Activated naive CD4-positive, alpha-beta T cell treated with anti-CD3 and anti-CD28 coated beads, Interleukin-2, amount 50 U/mL, for 72 hours (primary cell): ENCODE results near the gene BBIP1. TPM values are rescaled to one million over a fixed set of nuclear protein-coding genes. Genes with fewer than 3 reads are reported as not detected.
"Not testable (repeated sequence)": the region's sequence is repeated elsewhere in the genome, so short reads cannot be mapped to it uniquely, and the experiment has no call there.

ENCODE experiments used
- ATAC-seq, 2 donors: fragments of 150-1000 bp; cut with Tn5 transposase; 2 replicates each; pipeline ENCODE4 v1.10.0; 2021; ENCODE audit warnings: mild to moderate bottlenecking in 2 of 2, moderate library complexity in 2 of 2
- DNase-seq, 2 donors: peaks; one replicate each; pipeline ENCODE4 v3.0.0; 2021 to 2022; ENCODE audit warnings: low spot score in 2 of 2
- H3K27ac Mint-ChIP-seq, 2 donors: one replicate each; pipeline ENCODE4 v1.8.0; 2022; ENCODE audit warnings: mild to moderate bottlenecking in 2 of 2, mixed read lengths in 2 of 2
- H3K36me3 Mint-ChIP-seq, 2 donors: one replicate each; pipeline ENCODE4 v1.8.0; 2022; ENCODE audit warnings: mixed read lengths in 2 of 2
- H3K9me3 Mint-ChIP-seq, 2 donors: one replicate each; pipeline ENCODE4 v1.8.0; 2022; ENCODE audit warnings: mixed read lengths in 2 of 2
- total RNA-seq, 2 donors: library from RNA; stranded (reverse); gene quantifications; one replicate each; pipeline ENCODE4 v1.2.3, GENCODE V29; 2022

Gene BBIP1
- total RNA-seq, 2 donors from 2014 or later: 32.1 to 51.8 TPM

- peak overlapping the region; percentile 13 to 93 for H3K27ac Mint-ChIP-seq
- H3K36me3 Mint-ChIP-seq: peaks cover 15 to 22% of the 10 kb centered on the region in 2 donors
- DNase-seq (no peak), ATAC-seq (no peak)
- peaks cover 0 to 9% of the 10 kb centered on the region in 2 donors for H3K9me3 Mint-ChIP-seq
These were observed 45.0 kb downstream of the BBIP1 start for GRCh38 chr10:110873951-110874350.

DNA sequence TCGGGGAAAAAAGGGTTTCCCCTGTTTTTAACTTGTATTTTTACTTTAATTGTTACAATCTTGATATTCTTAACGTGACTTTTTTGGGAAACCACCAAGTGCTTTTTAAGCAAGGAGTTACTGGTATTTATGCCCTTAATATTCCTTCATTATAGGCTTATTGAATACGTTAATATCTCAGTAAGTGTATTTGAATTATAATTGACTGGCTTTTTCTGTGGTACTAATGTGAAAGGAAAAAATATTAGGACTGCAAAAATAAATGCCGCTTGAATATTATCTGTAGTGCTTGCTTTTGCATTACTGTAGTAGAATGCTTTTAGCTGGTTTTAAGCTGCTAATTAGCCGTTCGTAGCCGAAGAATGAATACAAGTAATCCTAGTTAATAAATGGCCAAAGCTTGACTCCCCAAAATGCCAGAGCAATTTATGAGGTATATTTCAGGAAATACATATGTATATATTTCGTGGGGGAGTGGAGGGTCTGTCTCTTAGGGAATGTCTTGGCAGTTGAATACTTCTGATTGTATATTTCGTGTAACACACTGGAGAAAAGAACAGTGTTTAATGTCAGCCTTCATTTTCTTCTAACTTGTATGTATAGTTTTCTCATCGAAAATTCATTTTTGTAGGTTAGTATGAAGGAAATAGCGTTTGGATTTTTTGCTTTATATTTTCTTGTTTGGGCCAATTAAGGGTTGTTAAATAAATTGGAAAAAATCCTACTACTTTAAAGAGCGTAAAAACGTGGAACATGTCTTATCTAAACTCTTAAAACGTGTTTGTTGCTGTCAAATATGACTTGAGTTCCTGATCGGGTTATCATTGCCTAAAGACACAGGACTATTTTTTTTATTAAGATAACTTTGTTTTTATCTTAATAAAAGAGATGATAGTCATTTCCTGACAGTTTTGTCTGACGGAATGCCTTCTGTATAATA lies 45.7 kb downstream of the BBIP1 start:
- DNase-seq (no peak), ATAC-seq (no peak)
- Mint-ChIP-seq H3K36me3 (peaks cover 15 to 22% of the 10 kb centered on the region in 2 donors), H3K9me3 (peaks cover 0 to 9% of the 10 kb centered on the region in 2 donors), H3K27ac (peak overlapping the region; percentile 93 to 97)

GRCh38 chr10:110872145-110872983 lies 46.6 kb downstream of the BBIP1 start:
- peak overlapping the region; percentile 93 to 97 for H3K27ac Mint-ChIP-seq
- H3K36me3 Mint-ChIP-seq: peaks cover 9 to 22% of the 10 kb centered on the region in 2 donors
- peak; percentile 64 to 74 for DNase-seq
- peaks cover 0 to 9% of the 10 kb centered on the region in 2 donors for H3K9me3 Mint-ChIP-seq
- ATAC-seq: peak; percentile 75 to 79

DNA sequence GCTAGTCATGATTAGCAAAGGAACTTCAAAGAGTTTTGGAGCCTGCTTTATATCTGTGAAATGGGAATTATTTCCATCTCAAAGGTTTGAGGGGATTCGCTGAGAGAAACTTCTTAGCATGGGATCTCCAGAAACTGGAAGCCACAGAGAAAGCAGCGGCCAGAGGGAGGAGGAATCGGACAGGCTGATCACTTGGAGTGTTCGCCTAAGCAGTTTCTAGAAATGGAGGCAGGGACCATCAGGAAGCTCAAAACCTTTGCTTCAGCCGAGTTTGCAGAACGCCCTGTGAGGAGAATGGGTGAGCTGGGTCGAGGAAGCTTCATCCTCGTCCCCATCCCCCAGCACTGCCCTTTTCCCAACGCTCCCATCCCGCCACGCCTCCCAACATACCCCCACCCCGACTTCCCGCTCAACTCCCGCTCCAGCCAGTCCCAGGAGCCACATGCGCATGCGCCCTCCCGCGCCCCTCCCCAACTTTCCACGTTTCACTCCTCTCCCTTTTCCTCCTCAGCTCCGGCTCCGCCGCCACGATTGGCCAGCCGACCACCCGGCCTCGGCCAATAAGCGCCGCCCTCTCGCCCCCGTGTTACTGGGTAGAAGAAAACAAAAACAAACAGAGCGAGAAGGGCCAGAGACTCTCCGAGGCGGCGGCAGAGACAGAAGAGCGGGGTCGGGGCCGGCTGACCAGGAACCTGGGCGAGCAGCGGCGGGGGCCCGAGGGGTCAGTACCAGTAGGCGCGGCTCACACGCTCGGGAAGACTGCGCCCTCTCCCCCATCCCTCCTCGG lies 47.5 kb downstream of the BBIP1 start, which contains the start of gene PDCD4:
PDCD4 (plus strand) TSS at position 631 of the 787 bp plus-strand sequence. CDS start 4,100 bp downstream, outside the sequence.
- peaks cover 9 to 22% of the 10 kb centered on the region in 2 donors for H3K36me3 Mint-ChIP-seq
- DNase-seq: peak; percentile 92 to 97
- H3K9me3 Mint-ChIP-seq: peaks cover 0 to 9% of the 10 kb centered on the region in 2 donors
- peak; percentile 86 to 87 for ATAC-seq
- peak within 1 kb of the TSS; percentile 93 to 97 for H3K27ac Mint-ChIP-seq

GRCh38 chr10:110870823-110871297 lies 48.1 kb downstream of the BBIP1 start:
- Mint-ChIP-seq H3K27ac (peak overlapping the region; percentile 93 to 94), H3K36me3 (peaks cover 9 to 22% of the 10 kb centered on the region in 2 donors), H3K9me3 (peaks cover 0 to 9% of the 10 kb centered on the region in 2 donors)
- DNase-seq (no peak), ATAC-seq (no peak)

GRCh38 chr10:110868981-110869380 lies 50.0 kb downstream of the BBIP1 start:
- DNase-seq (no peak), ATAC-seq (no peak)
- H3K27ac Mint-ChIP-seq: peak overlapping the region; percentile 81 to 93

GRCh38 chr10:110867807-110868465 lies 51.0 kb downstream of the BBIP1 start:
- DNase-seq (no peak), ATAC-seq (no peak)
- Mint-ChIP-seq H3K27ac (peak overlapping the region; percentile 72 to 93), H3K36me3 (peaks cover 11 to 27% of the 10 kb centered on the region in 2 donors), H3K9me3 (peaks cover 0 to 16% of the 10 kb centered on the region in 2 donors)

More at GRCh38 chr10:110868981-110869380, 50.0 kb downstream of the BBIP1 start:
- peaks cover 12 to 27% of the 10 kb centered on the region in 2 donors for H3K36me3 Mint-ChIP-seq
- H3K9me3 Mint-ChIP-seq: peaks cover 0 to 9% of the 10 kb centered on the region in 2 donors

DNA sequence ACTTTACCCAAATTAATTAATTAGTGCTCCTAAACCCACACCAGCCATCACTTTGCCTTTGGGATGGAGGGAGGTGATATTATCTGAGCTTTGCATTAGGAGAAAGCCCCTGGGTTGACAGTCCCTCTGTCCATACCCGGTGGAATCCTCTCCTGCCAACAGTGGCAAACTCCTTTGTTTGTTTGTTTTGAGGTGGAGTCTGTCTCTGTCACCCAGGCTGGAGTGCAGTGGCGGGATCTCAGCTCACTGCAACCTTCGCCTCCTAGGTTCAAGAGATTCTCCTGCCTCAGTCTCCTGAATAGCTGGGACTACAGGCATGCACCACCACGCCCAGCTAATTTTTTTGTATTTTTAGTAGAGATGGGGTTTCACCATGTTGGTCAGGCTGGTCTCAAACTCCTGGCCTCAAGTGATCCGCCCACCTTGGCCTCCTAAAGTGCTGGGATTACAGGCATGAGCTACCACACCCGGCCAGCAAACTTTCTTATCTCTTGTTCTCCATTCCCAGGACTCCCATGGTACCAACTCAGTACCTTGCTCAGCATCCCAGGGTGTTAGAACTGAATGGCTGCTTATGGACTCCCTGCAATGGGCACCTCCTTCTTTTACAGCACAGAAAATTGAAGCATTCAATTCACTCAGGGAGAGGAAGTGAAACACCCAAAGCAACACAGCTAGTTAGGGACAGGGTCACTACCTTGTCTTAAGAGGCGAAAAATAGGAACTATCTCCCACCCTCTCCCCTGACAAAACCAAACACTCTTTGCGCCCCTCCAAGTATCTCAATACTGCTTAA lies 51.8 kb downstream of the BBIP1 start:
- peak overlapping the region; percentile 72 to 93 for H3K27ac Mint-ChIP-seq
- not testable (repeated sequence) for DNase-seq, ATAC-seq
- H3K9me3 Mint-ChIP-seq: peaks cover 0 to 19% of the 10 kb centered on the region in 2 donors
- H3K36me3 Mint-ChIP-seq: peaks cover 11 to 27% of the 10 kb centered on the region in 2 donors

GRCh38 chr10:110865809-110866482 lies 53.0 kb downstream of the BBIP1 start:
- Mint-ChIP-seq H3K36me3 (peaks cover 16 to 21% of the 10 kb centered on the region in 2 donors), H3K27ac (peak overlapping the region in 1 of 2 donors; percentile 96), H3K9me3 (peaks cover 0 to 19% of the 10 kb centered on the region in 2 donors)
- ATAC-seq: peak in 1 of 2 donors; percentile 4
- no peak for DNase-seq

- Mint-ChIP-seq H3K27ac (peak overlapping the region; percentile 96 to 98), H3K9me3 (peaks cover 0 to 15% of the 10 kb centered on the region in 2 donors), H3K36me3 (peaks cover 20 to 25% of the 10 kb centered on the region in 2 donors)
- DNase-seq (no peak), ATAC-seq (no peak)
These were observed 53.7 kb downstream of the BBIP1 start for GRCh38 chr10:110865186-110865808.

GRCh38 chr10:110864662-110865140 lies 54.3 kb downstream of the BBIP1 start:
- DNase-seq: peak in 1 of 2 donors; percentile 45
- peaks cover 0 to 19% of the 10 kb centered on the region in 2 donors for H3K9me3 Mint-ChIP-seq
- peak overlapping the region; percentile 96 to 98 for H3K27ac Mint-ChIP-seq
- peak; percentile 71 to 84 for ATAC-seq
- H3K36me3 Mint-ChIP-seq: peaks cover 20% of the 10 kb centered on the region in 2 donors

- Mint-ChIP-seq H3K27ac (peak overlapping the region; percentile 81 to 96), H3K36me3 (peaks cover 13 to 20% of the 10 kb centered on the region in 2 donors), H3K9me3 (peaks cover 0 to 14% of the 10 kb centered on the region in 2 donors)
- ATAC-seq (no peak), DNase-seq (no peak)
These were observed 55.0 kb downstream of the BBIP1 start for GRCh38 chr10:110863956-110864355.

- ATAC-seq (no peak), DNase-seq (no peak)
- Mint-ChIP-seq H3K9me3 (peaks cover 0 to 16% of the 10 kb centered on the region in 2 donors), H3K27ac (peak overlapping the region in 1 of 2 donors; percentile 96), H3K36me3 (peaks cover 13 to 20% of the 10 kb centered on the region in 2 donors)
These were observed 55.6 kb downstream of the BBIP1 start for GRCh38 chr10:110863361-110863760.
